CD4-positive, alpha-beta T cell treated with Interleukin-1 beta for 1 hour (primary cell): ENCODE measurements around the gene BRPF3.
"Not testable (repeated sequence)": the region's sequence is repeated elsewhere in the genome, so short reads cannot be mapped to it uniquely, and the experiment has no call there.

ENCODE experiments used
- DNase-seq, 2 donors: peaks; one replicate each; pipeline ENCODE4 v3.0.0-alpha.2; 2020 to 2022

BRPF3 gene

DNA sequence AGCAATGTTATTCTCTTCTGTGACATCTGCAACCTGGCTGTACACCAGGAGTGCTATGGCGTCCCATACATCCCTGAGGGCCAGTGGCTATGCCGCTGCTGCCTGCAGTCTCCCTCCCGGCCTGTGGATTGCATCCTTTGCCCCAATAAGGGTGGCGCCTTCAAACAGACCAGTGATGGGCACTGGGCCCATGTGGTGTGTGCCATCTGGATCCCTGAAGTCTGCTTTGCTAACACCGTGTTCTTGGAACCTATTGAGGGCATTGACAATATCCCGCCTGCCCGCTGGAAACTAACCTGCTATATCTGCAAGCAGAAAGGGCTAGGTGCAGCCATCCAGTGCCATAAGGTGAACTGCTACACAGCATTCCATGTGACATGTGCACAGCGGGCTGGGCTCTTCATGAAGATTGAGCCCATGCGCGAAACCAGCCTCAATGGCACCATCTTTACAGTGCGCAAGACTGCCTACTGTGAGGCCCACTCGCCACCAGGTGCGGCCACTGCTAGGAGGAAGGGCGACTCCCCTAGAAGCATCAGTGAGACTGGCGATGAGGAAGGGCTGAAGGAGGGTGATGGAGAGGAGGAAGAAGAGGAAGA lies 4.6 kb downstream of the BRPF3 start:
- no peak for DNase-seq

DNA sequence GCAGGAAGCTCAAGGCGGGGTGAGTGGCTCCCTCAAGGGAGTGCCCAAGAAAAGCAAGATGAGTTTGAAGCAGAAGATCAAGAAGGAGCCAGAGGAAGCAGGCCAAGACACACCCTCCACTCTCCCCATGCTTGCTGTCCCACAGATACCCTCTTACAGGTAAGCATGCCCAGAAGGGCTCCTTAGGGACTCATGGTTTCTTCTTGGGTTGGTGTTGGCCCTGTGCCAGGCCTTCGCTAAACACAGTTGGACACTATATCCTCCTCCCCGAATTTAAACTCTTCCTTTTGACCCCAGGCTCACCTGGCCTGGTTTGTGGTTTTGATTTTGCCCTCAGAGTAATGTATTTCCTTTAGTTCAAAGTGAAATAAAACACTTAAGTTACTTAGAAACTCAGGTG lies 5.1 kb downstream of the BRPF3 start:
- peak in 1 of 2 donors; percentile 17 for DNase-seq

DNA sequence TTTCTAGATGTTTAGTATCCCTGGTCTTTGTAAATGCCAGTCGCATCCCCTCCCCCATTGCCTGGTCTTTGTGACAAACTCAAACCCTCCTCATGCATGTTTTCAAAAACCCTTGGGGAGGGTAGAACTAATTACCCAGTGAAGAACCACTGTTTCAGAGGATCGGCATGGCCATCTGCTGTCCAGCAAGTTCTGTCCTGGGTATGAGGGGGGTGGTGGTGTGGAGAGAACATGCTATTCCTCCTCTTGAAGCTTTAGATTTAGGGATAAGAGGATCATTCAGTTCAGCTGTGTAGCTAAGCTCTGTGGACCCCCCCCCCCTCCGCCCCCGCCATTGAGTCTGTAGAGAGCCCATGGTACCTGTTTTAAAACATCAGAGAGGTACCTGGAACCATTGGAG lies 5.6 kb downstream of the BRPF3 start:
- no peak for DNase-seq

DNA sequence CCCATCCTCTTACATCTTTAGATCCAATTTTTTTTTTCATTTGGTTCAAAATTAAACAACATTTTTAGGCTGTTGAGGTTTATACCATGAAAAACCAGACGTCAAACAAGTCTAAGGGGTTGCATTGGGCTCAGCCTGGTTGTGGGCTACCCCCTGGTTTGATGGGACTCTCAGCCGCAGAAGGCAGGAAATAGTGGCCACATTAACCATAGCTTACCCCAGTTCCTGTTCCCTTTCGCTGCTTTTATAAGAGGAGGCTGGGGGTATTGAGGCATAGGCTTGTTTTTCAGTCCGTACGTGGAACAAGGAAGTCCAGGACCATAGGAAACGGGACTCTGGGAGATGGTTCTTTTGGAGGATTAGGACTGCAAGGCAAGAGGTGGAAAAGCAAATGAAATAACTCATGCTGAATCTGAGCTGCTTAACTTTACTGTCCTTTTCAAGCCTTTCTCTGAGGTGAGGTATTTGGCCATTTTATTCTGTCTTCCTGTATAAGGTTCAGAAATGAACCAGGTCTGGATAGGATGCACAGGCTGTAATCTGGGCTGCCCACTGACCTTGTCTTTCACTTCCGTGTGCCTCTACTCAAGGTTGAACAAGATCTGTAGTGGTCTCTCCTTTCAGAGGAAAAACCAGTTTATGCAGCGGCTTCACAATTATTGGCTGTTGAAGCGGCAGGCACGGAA lies 7.7 kb downstream of the BRPF3 start:
- peak; percentile 57 to 63 for DNase-seq

DNA sequence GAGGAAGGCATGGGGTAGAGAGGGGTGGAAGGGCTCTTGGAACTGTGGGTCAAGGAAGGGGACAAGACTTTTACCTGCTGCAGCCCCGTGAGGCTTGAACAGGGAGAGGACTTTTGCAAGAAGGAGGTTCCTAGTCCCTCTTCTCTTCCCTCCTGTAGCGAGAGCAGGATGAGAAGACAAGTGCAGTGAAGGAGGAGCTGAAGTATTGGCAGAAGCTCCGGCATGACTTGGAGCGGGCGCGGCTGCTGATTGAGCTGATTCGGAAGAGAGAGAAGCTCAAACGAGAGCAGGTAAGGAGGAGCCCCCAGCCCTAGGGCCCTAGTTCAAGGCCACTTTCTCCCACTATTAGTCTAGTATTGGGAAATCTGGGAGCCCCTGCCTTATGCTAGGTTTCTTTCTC lies 10.6 kb downstream of the BRPF3 start:
- DNase-seq: no peak

DNA sequence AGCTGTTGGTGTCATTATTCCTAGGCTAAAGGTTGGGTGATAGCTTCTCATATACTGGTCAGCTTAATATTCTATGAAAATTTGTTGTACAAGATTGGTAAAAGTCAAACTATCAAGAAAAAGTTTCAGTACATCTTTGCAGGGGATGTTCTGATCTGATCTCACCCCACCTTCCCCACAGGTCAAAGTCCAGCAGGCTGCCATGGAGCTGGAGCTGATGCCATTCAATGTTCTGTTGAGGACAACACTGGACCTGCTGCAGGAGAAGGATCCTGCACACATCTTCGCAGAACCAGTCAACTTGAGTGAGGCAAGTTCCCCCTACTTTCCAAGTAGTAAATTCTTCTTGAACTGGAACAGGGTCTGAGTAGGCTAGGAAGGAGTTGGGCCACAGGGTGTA lies 13.1 kb downstream of the BRPF3 start:
- no peak for DNase-seq

DNA sequence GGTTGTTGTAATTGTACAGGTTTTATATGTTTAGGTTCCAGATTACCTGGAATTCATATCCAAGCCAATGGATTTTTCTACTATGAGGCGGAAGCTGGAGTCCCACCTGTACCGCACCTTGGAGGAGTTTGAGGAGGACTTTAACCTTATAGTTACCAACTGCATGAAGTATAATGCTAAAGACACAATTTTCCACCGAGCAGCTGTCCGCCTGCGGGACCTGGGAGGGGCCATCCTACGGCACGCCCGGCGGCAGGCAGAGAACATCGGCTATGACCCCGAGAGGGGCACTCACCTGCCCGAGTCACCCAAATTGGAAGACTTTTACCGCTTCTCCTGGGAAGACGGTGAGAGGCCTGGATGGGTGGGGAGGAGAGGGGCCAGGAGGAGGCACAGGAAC lies 13.6 kb downstream of the BRPF3 start:
- DNase-seq: no peak

DNA sequence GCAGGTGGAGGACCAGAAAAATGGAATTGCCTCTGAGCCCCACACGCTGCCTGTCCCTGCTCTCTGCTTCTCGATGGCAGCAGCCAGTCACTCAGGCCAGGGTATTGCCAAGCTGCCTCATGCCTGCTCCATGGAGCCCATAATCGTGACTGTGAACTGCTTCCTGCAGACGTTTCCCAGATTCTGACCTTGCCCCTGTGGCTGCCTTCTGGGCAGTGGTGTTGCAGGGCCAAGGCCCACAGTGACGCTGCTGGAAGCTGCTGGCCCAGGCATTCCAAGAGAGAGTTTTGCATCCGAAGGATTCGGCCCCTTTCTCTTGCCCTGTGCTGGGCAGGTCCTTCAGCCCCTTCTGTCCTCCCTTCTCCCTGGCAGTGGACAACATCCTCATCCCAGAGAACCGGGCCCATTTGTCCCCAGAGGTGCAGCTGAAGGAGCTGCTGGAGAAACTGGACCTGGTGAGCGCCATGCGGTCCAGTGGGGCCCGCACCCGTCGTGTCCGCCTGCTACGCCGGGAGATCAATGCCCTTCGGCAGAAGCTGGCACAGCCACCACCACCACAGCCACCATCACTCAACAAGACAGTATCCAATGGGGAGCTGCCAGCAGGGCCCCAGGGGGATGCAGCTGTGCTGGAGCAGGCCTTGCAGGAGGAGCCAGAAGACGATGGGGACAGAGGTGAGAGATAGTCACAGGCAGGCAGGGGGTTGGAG lies 14.5 kb downstream of the BRPF3 start:
- no peak for DNase-seq

DNA sequence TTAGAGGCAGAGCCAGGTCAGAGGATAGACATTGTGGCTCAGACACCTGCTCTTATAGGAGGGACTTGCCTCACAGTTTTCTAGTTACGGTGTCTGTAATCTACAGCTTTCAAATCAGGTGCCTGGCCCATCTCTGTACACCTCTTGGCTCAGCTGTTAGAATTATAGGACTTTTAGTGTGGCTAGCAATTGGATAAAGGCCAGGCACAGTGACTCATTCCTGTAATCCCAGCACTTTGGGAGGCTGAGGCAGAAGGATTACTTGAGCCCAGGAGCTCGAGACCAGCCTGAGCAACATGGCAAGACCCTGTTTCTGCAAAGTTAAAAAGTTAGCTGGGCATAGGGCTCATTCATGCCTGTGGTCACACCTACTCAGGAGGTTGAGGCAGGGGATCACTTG lies 20.0 kb downstream of the BRPF3 start:
- DNase-seq: no peak

DNA sequence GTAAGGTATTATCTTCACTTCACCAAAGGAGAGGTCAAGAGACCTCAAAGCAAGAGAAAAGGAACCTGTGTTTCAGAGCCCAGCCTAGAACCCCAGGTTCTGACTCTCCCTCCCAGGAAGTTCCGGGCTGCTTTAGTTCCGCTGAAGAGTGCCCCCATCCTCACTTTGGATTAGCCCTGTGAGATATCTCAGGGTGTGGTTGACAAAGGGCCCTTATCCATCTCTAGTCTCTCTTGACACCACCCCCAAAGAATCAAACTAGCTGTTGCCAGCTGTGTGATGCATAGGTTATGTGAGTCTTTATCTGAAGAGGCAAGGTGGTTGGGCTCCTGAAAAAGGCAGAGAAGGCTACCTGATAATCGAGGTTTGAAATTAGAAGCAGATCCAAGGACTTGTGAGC lies 20.6 kb downstream of the BRPF3 start:
- no peak for DNase-seq

DNA sequence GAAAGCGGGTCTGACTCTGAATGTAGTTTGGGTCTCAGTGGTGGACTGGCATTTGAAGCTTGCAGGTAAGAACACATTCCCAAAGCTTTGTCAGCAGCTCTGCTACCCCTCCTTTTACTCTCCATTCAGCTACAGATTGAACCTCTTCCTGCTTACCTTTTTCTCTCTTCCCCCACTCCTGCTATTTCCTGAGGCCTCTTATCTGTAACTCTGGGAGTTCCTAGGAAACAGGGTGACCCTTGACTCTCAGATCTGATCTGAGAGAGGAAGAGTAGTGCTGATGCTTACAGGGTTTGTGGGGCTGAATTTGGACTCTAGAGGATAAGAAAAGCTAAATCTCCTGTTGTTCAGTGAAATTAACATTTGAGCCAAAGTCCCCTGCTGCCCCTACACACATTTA lies 21.4 kb downstream of the BRPF3 start:
- DNase-seq: no peak

DNA sequence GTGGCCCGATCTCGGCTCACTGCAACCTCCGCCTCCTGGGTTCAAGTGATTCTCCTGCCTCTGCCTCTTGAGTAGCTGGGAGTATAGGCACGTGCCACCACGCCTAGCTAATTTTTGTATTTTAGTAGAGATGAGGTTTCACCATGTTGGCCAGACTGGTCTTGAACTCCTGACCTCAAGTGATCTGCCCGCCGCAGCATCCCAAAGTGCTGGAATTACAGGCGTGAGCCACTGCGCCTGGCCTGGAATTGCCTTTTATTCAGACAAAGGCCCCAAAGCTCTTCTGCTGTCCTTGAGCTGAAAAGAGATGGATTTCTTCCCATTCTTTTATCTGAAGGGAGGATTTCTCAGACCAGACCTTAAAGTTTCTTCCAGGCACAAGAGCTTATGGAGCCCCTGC lies 22.0 kb downstream of the BRPF3 start:
- not testable (repeated sequence) for DNase-seq

DNA sequence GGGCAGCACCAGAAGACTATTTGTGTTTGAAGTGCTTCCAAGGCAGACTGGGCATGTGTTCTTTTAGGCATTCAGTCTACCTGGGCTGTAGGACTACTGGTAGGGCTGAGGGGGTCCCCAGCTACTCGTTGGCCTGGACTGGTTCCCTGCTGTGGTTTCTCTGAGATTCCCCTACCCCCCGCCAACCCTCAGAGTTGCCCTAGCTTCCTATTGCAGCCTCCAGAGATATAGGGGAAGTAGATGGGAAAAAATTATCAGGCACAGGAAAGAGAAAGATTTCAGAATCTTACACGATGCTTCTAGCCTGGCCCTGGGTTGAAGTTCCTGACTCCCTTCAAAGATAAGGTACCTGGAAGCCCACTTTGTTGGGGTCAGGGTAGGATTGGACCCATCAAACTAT lies 22.5 kb downstream of the BRPF3 start:
- no peak for DNase-seq

DNA sequence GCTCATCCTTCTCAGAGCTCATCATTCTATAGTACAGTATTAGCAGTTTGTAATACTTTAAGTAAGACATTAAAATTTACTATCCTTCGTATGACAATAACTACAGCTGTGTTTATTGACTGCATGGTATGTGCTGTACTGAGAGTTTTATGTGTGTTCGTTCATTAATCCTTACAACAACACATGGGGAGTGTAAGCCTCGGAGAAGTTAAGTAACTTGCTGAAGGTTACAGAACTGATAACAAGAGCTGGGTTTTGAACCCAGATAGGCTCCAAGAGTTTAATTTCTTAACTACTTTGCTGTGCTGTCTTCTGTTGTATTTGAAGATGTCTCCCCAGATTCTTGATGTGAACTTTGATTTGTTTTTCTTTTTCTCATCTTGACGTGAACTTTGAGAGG lies 23.7 kb downstream of the BRPF3 start:
- no peak for DNase-seq

DNA sequence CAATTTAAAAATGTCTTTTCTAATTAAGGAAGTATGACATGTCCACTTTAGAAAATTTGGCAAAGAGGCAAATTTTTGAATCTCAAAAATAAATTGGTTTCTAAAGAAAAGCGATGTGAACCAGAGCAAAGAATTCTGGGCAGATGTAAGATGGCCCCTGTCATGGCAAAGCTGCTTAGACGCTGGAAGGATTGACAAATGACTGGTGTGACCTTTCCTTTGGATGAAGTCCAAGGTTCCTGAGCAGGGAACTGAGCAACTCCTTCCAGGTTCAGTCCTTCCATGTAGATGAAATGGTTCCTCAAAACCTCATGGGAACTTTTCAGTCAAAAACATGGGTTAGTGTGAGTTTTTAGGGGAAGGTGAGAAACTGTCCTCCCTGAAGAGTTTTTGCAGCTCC lies 25.1 kb downstream of the BRPF3 start:
- no peak for DNase-seq

DNA sequence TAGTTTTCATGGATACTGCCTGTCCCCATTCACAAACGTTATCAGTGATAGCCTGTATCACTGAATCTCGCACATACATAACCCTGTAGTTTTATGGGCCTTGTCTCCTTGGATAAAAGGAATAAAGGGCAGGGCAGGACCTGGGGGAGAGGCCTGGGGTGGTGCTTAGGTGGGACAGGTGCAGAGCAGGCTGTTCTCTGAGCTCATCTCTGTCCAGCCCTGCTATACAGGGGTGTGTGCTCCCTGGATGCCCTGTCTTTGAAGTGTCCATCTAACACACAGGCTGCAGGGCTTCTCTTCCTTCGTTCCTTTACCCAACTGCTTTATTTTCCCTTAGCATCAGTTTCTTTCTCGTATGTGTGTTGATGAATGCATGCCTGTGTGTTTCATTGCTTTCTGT lies 26.4 kb downstream of the BRPF3 start:
- no peak for DNase-seq

DNA sequence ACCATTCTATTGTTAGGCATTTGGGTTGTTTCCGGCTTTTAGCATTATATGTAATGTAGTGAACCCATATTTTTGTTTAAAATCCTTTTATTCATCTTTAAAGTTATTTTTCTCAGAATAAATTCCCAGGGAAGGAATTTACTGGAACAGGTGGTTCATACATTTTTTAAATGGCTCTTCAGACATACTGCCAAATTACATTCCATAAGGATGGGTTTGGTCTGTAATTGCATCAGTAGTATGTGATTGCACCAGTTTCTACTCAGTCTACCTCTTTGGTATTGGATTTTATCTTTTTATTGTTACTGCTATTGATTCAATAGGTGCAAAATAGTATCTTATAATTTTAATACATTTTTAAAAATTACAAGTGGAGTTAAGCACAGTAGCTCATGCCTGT lies 27.2 kb downstream of the BRPF3 start:
- DNase-seq: no peak

DNA sequence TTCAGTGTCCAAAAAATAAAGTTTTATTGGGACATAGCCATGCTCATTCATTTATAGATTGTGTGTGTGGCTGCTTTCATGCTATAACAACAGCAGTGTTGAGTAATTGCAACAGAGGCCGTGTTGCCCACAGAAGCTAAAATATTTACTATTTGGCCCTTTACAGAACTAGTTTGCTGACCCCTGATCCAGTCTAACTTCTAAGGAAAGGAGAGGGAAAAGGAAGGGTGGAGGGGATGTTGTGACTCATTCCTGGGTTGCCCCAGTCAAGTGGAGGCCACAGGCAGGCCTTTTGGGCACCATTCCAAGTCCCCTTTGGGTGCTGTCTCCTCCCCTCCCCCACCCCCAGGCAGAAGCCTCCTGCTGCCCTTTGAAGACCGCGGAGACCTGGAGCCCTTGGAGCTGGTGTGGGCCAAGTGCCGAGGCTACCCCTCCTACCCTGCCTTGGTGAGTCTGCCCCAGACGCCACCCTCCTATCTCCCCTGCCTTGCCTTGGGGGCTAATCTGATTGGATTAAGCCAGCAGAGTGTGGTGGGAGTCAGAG lies 28.4 kb downstream of the BRPF3 start:
- DNase-seq: no peak

DNA sequence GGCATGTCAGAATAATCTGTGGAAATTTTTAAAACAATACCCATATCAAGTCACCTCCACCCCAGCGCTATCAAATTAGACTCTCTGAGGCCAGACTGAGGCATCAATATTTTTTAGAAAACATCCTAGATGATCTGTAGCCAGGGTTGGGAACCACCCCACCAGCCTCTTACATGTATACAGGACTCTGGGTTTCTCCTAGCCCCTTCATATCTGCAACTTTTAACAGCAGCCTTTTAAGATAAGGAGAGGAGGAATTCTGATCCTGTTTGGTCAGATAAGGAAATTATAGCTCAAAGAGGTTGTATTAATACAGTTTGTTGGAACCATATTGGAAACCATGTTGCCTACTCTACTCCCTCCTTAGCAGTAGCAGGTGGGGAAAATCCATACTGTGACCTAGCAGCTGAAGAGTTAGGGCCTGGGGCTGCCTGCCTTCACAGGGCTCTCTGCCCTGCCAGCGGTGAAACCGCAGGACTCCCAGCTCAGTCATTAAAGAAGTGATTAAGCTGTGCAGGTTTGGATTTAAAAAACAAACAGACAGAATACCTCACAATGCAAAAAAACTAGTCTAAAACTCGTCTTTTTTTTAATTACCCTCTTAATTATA lies 30.0 kb downstream of the BRPF3 start:
- no peak for DNase-seq

DNA sequence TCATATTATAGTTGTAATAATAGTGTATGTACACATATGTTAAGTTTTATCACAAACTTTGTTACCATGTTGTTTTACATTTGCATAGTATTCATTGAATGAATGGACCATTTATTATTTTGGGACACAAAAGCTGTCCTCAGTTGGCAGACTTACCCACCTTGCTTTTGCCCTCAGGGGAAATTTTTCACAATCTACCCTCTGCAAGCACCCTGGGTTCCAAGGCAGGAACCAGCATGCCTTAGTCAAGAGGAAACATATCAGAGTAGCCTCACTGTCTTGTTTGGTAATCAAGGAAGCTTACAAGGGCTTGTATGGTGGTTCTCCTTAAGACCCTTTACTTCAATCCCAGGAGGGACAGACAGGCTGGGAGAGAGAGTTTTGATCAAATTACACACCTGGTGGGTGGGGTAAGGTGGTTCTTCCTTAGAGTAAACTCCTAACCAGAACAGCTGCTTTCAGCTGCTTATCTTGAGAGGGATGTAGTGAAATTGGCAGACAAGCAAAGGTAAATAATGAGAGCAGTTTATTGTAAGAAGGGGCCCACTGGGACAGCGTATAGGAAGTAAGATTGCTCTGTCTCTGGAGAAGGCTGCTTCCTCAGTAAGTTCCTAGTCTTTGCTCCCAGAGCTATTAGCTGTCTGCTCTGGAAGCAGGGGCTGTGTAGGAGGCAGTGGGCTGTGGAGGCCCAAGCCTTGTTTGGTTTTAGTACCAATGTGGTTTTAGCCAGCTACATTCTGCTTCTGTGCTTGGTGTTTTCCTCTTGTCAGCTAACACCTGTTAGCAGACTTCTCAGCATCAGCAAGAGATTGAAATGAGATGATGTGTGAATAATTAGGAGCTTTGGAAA lies 31.1 kb downstream of the BRPF3 start:
- no peak for DNase-seq

DNA sequence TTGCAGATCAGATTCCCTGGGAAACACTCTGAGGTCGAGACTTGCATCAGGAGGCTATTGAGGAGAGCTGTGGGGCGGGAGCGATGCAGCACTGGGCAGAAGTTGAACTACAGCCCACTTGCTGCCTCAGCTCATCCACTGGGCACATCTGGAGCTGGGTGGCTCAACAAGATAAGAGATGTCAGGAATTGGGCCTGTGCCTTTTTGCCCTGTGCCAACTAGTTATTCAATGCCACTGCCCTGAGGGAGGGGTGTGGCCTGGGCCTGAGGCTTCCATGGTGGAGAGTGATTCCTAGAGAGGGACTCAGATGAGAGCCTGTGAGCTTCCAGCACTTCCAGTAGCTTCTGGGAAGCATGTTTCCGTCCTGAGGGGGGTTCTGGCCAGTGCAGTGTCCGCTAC lies 32.7 kb downstream of the BRPF3 start:
- DNase-seq: no peak

DNA sequence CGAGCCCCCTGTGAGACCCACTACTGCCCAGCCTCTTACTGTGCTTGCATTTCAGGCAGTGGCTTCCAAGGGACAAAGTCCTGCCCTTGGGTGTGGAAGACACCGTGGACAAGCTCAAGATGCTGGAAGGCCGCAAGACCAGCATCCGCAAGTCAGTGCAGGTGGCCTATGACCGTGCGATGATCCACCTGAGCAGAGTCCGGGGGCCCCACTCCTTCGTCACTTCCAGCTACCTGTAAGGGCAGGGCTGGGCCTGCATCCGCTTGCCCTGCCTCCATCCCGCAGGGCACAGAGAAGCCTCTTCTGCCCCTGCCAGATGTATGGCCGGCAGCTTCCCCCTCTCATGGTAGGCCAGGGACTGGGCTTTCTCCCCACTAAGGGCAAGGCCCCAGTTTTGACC lies 33.8 kb downstream of the BRPF3 start:
- no peak for DNase-seq

DNA sequence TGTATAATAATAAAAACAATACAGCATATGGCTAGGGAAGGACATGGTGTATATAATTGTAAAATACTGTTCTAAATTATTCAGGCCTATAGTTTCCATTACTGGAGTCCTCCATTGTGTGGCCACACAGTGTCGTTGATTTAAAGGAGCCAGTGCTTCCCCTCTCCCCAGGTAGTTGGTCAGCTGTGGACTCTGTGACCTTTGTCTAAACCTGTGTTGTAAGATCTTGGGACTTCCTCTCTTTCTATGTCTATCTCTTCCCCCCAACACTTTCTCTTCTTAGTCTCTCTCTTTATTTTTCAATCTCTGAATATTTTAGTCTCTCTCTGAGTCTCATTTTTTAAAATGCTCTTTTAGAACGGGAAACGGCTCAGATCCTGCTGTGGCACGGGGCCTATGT lies 35.6 kb downstream of the BRPF3 start:
- DNase-seq: no peak
